HG03378 (cell line): Measurements from ENCODE around the gene PAX2.
"Not testable (repeated sequence)": the region's sequence is repeated elsewhere in the genome, so short reads cannot be mapped to it uniquely, and the experiment has no call there.

Experiments used
- ATAC-seq: cut with Tn5 transposase; IDR thresholded peaks from one replicate; pipeline ENCODE4 v1.9.1; 2021; ENCODE audit warnings: mild to moderate bottlenecking, moderate library complexity; ENCODE audit not compliant: unreplicated experiment

PAX2 gene

DNA sequence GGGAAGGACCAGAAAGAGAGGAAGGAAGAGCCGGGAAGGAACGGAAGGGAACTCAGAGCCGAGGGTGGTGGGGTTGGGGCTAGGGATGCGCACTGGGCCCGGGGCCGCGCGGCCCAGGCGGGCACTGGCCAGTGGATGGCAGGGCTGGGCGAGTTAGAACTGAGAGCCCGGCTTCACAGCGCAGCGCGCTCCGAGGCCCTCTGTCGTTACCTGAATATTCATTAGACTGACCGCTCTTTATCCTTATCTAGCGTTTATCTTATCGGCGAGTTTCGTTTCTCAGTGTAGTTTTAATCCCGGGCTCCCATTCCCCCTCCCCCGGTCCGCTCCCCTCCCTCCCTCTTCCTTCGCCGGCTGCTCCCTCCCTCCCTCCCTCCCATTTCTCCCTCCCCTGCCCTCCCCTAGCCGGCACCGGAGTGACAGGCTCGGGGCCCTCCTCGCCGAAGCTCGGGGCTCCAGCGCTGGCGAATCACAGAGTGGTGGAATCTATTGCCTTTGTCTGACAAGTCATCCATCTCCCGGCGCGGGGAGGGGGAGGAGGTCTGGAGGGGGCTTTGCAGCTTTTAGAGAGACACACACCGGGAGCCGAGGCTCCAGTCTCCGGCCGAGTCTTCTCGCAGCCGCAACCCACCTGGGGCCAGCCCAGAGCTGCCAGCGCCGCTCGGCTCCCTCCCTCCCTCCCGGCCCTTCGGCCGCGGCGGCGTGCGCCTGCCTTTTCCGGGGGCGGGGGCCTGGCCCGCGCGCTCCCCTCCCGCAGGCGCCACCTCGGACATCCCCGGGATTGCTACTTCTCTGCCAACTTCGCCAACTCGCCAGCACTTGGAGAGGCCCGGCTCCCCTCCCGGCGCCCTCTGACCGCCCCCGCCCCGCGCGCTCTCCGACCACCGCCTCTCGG, at the start of gene PAX2:
Gene PAX2 (plus strand): TSS at position 596 of the 895 bp plus-strand sequence. CDS start 679 bp downstream, outside the sequence.
- no peak for ATAC-seq

DNA sequence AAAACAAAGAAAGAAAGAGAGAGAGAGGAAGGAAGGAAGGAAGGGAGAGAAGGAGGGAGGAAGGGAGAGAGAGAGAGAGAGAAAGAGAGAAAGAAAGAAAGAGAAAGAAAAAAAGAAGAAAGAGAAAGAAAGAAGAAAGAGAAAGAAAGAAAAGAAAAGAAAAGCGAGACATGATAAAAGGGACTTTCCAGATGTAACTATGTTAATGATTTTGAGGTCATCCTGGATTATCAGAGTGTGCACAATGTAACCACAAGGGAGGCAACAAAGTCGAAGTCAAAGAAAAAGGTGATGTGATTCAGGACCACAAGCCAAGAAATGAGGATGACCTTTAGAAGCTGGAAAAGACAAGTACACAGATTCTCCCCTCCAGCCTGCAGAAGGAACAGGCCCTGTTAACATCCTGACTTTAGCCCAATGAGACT, 48.9 kb upstream of the PAX2 start:
- ATAC-seq, result no peak

DNA sequence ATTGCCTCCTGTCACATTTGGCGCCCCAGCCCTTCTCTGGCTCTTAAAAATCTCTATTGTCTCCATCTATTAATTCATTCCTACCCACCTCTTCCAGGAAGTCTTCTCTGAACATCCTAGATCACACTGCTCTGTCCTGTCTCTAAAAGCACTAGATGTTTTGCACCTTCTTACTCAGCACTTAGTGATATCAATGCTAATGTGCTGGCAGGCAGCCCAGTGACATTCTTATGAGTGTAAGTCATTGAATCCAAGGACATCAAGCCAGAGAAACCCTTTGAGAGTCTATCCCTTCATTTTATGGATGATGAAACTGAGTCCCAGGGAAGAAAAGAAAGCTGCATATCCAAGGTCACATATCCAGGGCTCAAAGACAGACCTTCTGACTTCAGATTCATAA, 48.3 kb upstream of the PAX2 start:
- no peak for ATAC-seq

DNA sequence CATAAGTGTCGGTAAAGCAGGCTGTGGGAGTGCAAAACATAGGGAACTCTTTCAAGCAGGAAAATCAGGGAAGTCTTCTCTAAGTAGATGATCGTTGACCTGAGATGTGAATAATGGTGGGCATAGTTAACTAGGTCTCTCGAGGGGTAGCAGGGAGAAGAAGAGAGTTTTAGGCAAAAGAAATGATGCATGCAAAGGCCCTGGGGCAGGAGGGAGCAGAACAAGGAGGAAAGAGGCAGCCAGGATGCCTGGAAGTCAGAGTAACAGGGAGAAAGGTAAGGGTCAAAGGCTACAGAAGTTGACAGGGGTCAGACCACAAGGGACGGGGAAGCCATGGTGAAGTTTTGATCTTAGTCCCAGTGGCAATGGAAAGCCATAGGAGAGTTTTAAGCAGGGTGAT, 47.8 kb upstream of the PAX2 start:
- no peak for ATAC-seq

DNA sequence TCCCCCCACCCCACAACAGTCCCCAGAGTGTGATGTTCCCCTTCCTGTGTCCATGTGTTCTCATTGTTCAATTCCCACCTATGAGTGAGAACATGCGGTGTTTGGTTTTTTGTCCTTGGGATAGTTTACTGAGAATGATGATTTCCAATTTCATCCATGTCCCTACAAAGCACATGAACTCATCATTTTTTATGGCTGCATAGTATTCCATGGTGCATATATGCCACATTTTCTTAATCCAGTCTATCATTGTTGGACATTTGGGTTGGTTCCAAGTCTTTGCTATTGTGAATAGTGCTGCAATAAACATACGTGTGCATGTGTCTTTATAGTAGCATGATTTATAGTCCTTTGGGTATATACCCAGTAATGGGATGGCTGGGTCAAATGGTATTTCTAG, 43.7 kb upstream of the PAX2 start:
- ATAC-seq, result not testable (repeated sequence)

DNA sequence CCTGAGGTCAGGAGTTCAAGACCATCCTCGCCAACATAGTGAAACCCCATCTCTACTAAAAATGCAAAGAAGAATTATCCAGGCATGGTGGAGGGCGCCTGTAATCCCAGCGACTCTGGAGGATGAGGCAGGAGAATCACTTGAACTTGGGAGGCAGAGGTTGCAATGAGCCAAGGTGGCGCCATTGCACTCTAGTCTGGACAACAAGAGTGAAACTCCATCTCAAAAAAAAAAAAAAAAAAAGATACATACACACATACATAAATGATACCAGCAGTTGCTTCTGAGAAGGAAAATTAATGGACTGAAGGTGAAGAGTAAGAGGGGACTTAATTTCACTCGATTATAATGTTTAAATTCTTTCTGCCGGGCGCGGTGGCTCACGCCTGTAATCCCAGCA, 40.2 kb upstream of the PAX2 start:
- ATAC-seq, result no peak

DNA sequence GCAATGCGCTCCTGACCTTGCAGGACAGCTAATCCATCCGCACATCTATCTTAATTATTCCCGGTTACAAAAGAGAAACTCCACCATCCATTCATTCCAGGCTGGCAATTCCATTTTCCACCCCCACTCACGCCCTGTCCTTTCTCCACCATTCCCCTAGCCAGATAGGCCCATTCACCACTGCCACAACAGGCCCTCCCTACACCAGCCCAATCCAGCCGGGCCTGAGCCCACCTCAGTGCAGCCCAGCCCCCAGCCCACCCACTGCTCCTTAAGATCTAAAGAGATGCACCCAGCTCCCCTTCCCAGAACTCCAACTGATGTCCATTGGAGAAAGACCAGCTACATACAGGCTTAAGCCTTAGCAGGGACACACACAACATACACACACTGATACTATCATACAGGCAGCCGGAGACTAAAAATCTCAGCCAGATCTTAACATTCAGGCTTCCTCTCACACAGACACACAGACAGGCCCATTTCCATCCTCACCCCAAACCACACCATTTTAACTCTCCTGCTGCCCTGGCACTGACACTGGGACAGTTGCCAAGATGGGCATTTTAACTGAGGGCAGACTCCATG, 38.0 kb upstream of the PAX2 start:
- no peak for ATAC-seq

DNA sequence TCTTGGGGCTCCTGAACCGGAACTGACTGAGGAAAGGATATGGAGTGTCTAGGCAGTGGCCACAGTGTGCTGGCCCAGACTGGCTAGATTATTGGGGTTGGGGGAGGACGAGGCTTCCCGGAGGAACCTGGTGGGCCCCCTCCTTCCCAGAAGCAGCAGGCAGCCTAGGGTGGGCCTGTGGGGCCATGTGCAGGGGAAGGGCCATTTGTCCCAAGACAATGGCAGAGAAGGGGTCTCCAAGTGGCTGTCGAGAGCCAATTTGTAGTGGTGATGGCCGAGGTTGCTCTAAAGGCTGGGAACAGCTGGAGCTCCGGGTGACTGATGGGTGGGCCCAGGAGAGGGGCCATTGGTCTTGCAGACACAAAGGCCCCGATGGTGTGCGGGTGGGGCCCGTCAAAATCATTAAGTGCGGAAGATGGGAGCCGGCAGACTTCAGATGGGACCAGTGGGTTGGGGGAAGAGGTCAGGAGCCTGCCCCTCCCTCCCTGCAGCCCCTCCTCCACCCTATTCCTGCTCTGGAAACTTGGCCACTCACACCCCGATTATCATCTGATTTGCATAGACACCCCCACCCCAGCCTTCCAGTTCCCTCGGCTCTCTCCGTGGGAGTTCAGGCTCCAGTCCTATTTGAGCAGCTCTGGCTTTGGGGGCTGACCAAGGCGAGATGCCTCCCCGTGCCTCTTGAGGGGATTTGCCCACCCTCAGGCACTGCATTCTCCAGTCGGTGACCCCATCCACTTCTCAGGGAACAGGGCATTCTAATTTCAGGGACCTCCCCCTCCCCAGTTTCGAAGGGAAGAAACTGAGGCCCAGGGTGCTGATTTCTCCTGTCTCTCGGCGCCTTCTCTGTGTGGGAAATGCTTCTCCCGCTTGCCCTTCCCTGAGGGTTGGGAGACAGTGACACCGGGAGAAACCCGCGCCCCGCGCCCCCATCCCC, 36.0 kb upstream of the PAX2 start:
- no peak for ATAC-seq

DNA sequence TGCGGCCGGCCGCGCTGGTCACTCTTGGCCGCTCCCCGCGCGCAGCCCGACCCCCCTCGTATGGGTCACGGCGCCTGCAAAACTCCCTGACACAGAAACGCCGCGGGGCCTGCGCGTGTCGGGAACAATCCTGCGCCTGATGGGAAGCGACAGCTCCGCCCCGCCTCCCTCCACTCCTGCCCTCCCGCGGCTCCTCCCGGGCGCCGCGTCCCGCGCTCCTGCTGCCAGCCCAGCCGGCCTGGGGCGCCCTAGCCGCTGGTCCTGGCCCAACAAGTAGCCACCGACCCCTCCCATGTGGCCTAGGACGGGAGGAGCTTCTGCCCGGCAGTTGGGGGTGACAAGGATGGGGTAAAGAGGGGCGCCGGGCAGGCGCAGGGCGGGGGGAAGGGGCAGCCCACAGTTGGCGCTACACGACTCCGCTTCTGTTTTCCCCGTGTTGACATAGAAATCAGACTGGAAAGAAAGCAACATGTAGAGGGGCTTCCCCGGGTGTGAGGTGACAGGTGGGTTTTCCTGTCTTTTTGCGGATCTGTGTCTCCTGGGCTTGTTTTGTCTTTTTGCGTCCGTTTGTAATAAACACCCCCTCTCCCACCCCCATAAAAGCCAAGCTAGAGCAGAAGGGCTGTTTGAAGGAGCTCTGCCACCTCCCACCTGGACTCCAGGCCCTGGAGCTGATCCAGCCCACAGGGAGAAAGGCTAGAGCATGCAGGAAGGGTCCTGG, 35.1 kb upstream of the PAX2 start:
- no peak for ATAC-seq

DNA sequence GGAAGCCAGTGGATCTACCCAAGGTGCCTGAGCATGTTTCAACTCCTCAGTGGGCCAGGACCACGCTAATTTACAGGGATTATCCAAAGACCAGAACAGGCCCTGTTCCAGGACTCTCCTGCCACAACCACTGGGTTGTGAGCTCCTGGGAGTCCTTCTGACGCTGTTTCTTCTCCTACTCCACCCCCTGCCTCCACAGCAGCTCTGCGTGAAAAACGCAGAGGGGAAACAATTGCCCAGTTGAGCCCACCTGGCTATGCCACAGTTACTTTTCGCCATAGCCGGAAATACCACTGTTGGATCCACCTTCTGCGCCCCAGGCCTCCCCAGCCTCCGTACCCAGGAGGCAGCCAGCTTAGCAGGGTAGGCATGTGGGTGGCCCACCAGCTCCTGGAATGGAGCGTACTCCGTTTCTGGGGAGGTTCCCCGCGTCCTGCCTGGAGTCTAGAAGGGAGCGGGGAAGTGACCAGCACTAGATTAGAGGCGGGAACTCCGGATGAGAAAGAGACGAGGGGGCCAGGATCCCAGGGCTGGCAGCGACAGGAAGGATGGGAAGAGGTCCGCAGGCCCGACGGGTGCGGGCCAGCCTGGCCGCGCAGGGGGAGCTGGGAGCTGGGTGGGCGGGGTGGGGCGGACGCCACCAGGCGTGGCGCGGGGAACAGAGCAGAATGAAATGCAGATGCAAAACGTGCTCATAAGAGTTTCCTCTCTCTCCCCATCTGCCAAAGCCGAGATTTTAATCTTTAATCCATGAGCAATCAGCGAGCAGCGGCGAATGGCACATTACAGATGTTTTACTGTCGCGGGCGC, 32.1 kb upstream of the PAX2 start:
- ATAC-seq, result no peak

DNA sequence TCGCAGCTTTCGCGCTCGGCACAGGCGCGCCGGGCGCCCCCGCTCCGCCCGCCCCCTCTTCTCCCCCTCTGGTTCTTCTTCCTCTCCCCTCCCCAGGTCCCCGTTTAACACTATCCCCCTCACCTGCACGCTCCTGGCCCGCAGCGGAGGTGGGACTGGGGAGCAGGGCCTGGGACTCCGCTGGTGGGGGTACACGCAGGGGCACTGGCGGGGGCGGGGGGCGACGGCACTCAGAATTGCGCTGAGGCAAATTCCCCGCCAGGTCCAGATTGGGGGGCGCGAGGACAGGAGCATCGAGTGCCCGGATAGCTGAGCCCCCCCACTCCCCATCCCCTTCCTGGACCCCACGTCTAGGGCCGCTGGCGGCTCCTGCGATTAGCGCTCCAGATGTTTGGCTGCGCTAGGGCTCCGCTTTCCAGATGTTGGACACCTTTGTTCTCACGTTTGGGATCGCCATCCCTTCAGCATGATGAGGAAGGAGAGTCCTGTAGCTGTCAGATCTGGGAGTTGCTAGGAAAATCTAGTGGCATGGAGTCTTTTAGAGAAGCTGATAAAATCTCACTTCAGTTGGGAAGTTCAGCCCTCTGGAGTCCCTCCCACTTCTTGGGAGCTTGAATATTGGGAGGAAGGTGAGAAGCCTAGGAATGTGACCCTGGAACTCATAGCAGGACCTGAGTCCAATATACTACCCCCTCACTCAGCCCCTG, 31.4 kb upstream of the PAX2 start:
- ATAC-seq, result no peak

DNA sequence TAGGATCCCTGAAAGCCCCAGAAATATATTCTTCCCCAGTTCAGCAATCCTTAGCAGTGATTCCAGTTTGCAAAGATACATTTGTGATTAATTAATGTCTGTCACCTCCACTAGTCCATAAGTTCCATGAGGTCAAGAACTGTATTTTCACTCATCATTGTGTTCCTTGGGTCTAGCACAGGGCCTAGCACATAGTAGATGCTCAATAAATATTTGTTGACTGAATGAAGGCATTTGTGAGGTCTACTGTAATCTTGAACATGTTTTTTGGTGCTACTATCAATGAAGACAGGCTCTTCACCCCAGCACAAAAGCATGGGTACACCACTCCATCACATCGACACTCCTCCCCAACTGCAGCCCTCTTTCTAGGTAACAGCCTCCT, 30.8 kb upstream of the PAX2 start:
- ATAC-seq, result no peak

DNA sequence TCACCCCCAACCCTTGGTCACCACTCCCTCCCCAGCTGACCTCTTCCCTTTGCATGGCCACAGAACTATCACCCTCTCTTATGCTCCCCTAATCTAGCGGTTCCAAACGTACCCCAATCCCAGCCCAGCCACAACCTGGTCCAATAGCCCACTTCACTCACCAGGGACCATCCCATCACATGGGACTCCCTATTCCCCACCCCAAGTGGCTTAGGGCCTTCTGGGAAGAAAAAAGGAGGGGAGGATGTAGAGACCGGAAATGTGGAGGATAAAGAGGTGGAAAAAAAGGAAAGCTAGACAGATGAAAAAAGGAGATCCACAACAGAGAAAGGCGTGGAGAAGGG, 30.3 kb upstream of the PAX2 start:
- ATAC-seq, result no peak

DNA sequence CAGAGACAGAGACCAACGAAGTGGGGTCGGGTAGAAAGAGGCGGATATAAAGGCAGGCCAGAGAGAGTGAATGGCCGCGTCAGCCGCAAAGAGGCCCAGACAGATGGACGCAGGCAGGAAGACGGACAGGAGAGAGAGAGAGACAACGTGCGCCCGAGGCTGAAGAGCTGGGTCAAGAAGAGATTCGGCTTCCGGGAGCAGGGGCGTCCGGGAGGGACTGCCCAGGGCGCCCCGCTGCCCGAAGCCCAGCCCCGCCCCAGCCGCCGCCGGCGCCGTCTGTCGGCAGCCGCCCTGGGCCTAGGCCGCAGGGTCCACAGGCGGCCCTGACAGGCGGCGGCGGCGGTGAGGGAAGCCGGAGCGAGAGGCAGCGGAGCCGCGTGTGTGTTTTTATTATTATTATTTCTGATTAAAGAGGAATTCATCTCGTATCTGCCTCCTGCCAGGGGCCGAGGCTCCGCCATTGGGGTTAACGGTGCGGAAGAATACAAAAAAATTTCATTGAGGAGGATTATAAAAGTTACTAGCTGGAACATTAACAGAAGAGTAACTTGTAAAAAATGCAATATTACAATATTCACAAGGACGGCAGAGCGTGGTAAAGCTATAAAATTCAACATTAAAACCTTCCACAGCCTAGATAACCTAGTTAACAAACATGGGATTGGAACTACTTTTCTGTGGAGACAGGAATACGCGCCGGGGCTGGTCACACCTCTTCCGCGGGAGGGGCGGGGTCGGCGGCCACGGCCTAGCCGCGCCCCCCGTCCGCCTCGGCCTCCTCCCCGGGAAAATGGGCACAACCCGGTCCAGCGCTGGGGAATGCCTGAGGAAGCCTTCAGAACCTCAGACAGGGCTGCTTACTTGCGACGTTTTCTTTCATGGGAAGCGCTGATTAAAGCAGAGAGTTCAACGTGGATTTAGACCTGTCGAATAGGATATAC, 29.7 kb upstream of the PAX2 start:
- no peak for ATAC-seq

DNA sequence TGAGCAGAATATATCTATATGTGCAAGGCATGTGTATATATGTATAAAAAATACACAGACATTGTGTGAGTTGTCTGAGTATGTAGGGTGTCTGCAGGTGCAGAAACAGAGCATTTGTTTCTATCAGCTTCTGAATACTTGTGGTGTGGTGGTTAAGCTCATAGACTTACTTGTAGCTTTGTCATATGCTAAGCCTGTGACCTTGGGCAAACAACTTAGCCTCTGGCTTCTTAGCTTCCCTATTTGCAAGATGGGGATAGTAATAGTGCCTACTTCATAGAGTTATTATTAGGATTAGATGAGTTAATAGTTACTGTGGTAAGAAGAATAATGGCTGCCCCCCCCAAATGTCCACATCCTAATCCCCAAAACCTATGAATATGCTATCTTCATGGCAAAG, 28.2 kb upstream of the PAX2 start:
- ATAC-seq, result no peak

DNA sequence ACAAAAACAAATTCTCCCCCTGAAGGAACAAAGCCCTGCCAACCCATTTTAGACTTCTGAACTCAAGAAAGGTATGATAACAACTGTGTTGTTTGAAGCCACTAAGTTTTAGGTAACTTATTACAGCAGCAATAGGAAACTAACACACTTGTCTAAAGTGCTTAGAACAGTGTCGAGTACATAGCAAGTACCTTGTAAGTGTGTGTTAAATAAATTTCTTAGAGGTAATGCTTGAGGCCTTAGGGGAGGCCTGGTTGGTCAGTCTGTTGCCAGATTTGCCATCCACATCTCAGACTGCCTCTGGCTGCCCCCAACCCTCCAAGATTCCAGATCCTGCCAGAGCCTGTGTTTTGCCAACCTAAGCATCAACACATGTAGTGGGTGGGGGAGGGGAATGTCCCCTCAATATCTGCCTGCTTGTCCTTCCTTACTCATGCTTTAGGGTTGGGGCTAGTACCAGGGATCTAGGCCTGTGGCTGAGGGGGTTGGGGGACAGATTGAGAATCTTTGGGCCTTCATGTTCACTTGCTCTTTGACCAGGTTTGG, 27.1 kb upstream of the PAX2 start:
- ATAC-seq, result no peak

DNA sequence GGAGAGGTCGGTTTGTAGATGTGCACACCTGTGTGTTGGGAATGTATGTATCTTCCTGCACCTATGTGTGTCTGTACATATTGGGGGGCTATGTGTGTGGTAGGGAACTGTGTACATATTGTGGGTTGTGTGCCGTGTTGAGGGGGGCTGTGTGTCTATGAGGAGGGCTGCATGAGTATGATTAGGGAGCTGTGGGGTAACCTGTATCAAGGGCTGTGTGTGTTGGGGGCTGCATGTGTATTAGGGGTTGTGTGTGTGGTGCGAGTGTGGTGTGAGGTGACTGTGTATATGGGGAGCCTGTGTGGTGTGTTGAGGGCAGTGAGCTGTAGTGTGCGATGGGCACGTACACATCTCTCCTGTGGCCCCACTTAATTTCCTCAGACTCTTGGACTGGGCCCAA, 22.2 kb upstream of the PAX2 start:
- no peak for ATAC-seq
